HG02938 (cell line): ENCODE results near the gene KRT24.
"Not testable (repeated sequence)": the region's sequence is repeated elsewhere in the genome, so short reads cannot be mapped to it uniquely, and the experiment has no call there.

Experiments
- ATAC-seq: cut with Tn5 transposase; IDR thresholded peaks from one replicate; pipeline ENCODE4 v1.9.1; 2021; ENCODE audit warnings: mild to moderate bottlenecking, moderate library complexity; ENCODE audit not compliant: unreplicated experiment

KRT24 gene

GRCh38 chr17:40703652-40704051, at the start of gene KRT24:
Gene KRT24, minus strand, starts transcription at chr17:40703752. Its CDS starts 59 bp downstream, at chr17:40703693.
- no peak for ATAC-seq

GRCh38 chr17:40751065-40751464, 47.5 kb upstream of the KRT24 start:
- no peak for ATAC-seq

- ATAC-seq: no peak
Observed at GRCh38 chr17:40750391-40750790, 46.8 kb upstream of the KRT24 start.

GRCh38 chr17:40748666-40749065, 45.1 kb upstream of the KRT24 start:
- ATAC-seq: not testable (repeated sequence)

GRCh38 chr17:40738553-40738952, 35.0 kb upstream of the KRT24 start:
- no peak for ATAC-seq

- no peak for ATAC-seq
Observed at GRCh38 chr17:40735016-40735415, 31.5 kb upstream of the KRT24 start.

- no peak for ATAC-seq
Observed at GRCh38 chr17:40734018-40734417, 30.5 kb upstream of the KRT24 start.

- ATAC-seq: no peak
Observed at GRCh38 chr17:40730970-40731369, 27.4 kb upstream of the KRT24 start.

GRCh38 chr17:40727447-40728231, 24.1 kb upstream of the KRT24 start:
- ATAC-seq: no peak

GRCh38 chr17:40726919-40727318, 23.4 kb upstream of the KRT24 start:
- no peak for ATAC-seq

- ATAC-seq: no peak
Observed at GRCh38 chr17:40724656-40725055, 21.1 kb upstream of the KRT24 start.

GRCh38 chr17:40722241-40722640, 18.7 kb upstream of the KRT24 start:
- ATAC-seq: no peak

GRCh38 chr17:40720899-40721298, 17.3 kb upstream of the KRT24 start:
- no peak for ATAC-seq

GRCh38 chr17:40718930-40719329, 15.4 kb upstream of the KRT24 start:
- no peak for ATAC-seq

GRCh38 chr17:40717776-40718175, 14.2 kb upstream of the KRT24 start:
- no peak for ATAC-seq

GRCh38 chr17:40714473-40714872, 10.9 kb upstream of the KRT24 start:
- ATAC-seq: no peak

- no peak for ATAC-seq
Observed at GRCh38 chr17:40707745-40708144, 4.2 kb upstream of the KRT24 start.

- ATAC-seq: no peak
Observed at GRCh38 chr17:40705584-40705983, 2.0 kb upstream of the KRT24 start.

GRCh38 chr17:40702271-40702670, 1.3 kb downstream of the KRT24 start:
- ATAC-seq: no peak

- no peak for ATAC-seq
Observed at GRCh38 chr17:40699853-40700252, 3.7 kb downstream of the KRT24 start.

- ATAC-seq: no peak
Observed at GRCh38 chr17:40699371-40699770, 4.2 kb downstream of the KRT24 start.

- ATAC-seq: no peak
Observed at GRCh38 chr17:40697297-40697696, 6.3 kb downstream of the KRT24 start.

- no peak for ATAC-seq
Observed at GRCh38 chr17:40696651-40697072, 6.9 kb downstream of the KRT24 start.
